Astrocyte (in vitro differentiated cells and primary cell): ENCODE results near the gene NFIL3.

Experiments
- EZH2 ChIP-seq: IDR thresholded peaks from 2 replicates; pipeline ENCODE4 v1.6.1; 2012; ENCODE audit warnings: mild to moderate bottlenecking, low read length, inconsistent platforms; ENCODE audit not compliant: insufficient read depth
- TF ChIP-seq, protein P1 (sequence below): IDR thresholded peaks from 2 replicates; pipeline ENCODE4 v1.5.1; 2011; ENCODE audit warnings: low read depth, mild to moderate bottlenecking, inconsistent platforms, low read length, moderate library complexity; ENCODE audit not compliant: insufficient read depth

DNA sequence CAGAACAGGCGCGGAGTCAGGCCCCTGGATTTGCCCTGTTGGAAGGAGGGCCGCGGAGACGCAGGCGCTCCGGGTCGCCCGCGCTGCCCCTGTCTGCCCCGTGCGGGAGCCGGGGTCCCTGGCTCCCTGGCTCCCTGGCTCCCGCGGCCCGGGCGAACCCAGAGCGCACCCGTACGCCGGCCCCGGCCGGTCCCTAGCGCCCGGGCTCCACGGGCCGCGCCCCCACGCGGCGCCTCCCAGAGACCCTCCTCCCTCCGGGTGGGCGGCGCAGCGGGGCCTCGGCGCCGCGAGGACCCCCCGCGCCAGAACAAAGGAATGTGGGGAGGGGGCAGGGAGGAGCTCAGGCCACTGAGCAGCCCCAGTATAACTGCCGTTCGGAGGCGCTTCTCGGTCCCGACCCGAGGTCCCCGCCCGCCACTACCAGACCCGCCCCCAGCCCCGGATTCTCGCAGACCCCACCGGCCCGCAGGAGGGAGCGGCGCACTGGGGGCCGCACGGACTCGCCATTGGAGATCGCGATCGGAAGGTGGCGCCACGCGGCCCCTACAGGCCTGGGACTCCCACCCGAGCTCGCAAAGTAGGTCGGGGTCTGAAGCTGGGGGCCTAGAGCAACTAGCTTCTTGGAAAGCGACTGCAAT, 2.4 kb downstream of the NFIL3 start:
- TF ChIP-seq, protein P1, sequence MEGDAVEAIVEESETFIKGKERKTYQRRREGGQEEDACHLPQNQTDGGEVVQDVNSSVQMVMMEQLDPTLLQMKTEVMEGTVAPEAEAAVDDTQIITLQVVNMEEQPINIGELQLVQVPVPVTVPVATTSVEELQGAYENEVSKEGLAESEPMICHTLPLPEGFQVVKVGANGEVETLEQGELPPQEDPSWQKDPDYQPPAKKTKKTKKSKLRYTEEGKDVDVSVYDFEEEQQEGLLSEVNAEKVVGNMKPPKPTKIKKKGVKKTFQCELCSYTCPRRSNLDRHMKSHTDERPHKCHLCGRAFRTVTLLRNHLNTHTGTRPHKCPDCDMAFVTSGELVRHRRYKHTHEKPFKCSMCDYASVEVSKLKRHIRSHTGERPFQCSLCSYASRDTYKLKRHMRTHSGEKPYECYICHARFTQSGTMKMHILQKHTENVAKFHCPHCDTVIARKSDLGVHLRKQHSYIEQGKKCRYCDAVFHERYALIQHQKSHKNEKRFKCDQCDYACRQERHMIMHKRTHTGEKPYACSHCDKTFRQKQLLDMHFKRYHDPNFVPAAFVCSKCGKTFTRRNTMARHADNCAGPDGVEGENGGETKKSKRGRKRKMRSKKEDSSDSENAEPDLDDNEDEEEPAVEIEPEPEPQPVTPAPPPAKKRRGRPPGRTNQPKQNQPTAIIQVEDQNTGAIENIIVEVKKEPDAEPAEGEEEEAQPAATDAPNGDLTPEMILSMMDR = peak; percentile 20
- no peak for TF ChIP-seq EZH2
